Activated T-helper 1 cell treated with anti-CD3 and anti-CD28 coated beads, Interleukin-2, amount 50 U/mL, for 16 hours (primary cell): ENCODE results near the gene LRP8.

Experiments
- DNase-seq, 2 donors: peaks; one replicate each; pipeline ENCODE4 v3.0.0-alpha.2; 2020; ENCODE audit warnings: low read depth in 1 of 2, low spot score in 1 of 2

LRP8 gene

GRCh38 chr1:53266038-53266437 is 61.8 kb downstream of the LRP8 start:
- no peak for DNase-seq

- DNase-seq = no peak
Measured at GRCh38 chr1:53265581-53265980, 62.3 kb downstream of the LRP8 start.

- DNase-seq = no peak
Measured at GRCh38 chr1:53264048-53264447, 63.8 kb downstream of the LRP8 start.

- no peak for DNase-seq
Measured at GRCh38 chr1:53262000-53262399, 65.9 kb downstream of the LRP8 start.

GRCh38 chr1:53260631-53261247 is 67.1 kb downstream of the LRP8 start:
- DNase-seq = no peak

- DNase-seq = no peak
Measured at GRCh38 chr1:53259932-53260331, 67.9 kb downstream of the LRP8 start.

- no peak for DNase-seq
Measured at GRCh38 chr1:53258216-53258615, 69.7 kb downstream of the LRP8 start.

GRCh38 chr1:53257454-53258081 is 70.3 kb downstream of the LRP8 start:
- no peak for DNase-seq

- DNase-seq = no peak
Measured at GRCh38 chr1:53256511-53257453, 71.1 kb downstream of the LRP8 start.

GRCh38 chr1:53255031-53255430 is 72.8 kb downstream of the LRP8 start:
- DNase-seq = no peak

- DNase-seq = no peak
Measured at GRCh38 chr1:53254011-53254640, 73.7 kb downstream of the LRP8 start.

GRCh38 chr1:53250325-53250724 is 77.5 kb downstream of the LRP8 start:
- no peak for DNase-seq

- no peak for DNase-seq
Measured at GRCh38 chr1:53249706-53250105, 78.2 kb downstream of the LRP8 start.

- DNase-seq = no peak
Measured at GRCh38 chr1:53246261-53247134, 81.4 kb downstream of the LRP8 start.

- DNase-seq = no peak
Measured at GRCh38 chr1:53244141-53244540, 83.7 kb downstream of the LRP8 start.

- no peak for DNase-seq
Measured at GRCh38 chr1:53242381-53242780, 85.5 kb downstream of the LRP8 start.

GRCh38 chr1:53241828-53242227 is 86.0 kb downstream of the LRP8 start:
- DNase-seq = no peak

- DNase-seq = peak; percentile 90 to 91
Measured at GRCh38 chr1:53238197-53239155, 89.4 kb downstream of the LRP8 start, which contains the start of gene MAGOH. TSS of gene MAGOH (minus strand) at chr1:53238518. CDS start at chr1:53238448, 70 bp downstream.

GRCh38 chr1:53237638-53238037 is 90.2 kb downstream of the LRP8 start:
- DNase-seq = no peak
